ENCODE data around the gene CLEC3B.
"Not testable (repeated sequence)": the region's sequence is repeated elsewhere in the genome, so short reads cannot be mapped to it uniquely, and the experiment has no call there.

Gene CLEC3B

DNA sequence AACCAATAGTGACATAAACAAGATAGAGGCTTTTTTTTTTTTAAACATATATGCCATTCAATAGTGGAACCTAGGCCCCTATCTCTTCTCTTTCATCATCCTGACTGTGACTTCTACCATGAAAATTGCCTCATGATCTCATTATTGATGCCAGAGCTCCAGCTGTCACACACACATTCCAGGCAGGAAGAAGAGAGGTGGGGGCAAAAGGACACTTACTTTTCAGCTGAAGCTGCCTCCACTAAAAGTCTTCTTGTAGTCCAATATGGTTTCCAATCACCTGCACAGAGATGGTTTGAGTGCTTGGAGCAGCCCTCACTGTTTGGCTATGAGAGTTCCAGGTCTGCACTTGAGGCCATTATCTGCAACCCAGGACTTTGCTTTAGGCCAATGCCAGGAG, 45.0 kb downstream of the CLEC3B start:
- DNase-seq, result no peak

DNA sequence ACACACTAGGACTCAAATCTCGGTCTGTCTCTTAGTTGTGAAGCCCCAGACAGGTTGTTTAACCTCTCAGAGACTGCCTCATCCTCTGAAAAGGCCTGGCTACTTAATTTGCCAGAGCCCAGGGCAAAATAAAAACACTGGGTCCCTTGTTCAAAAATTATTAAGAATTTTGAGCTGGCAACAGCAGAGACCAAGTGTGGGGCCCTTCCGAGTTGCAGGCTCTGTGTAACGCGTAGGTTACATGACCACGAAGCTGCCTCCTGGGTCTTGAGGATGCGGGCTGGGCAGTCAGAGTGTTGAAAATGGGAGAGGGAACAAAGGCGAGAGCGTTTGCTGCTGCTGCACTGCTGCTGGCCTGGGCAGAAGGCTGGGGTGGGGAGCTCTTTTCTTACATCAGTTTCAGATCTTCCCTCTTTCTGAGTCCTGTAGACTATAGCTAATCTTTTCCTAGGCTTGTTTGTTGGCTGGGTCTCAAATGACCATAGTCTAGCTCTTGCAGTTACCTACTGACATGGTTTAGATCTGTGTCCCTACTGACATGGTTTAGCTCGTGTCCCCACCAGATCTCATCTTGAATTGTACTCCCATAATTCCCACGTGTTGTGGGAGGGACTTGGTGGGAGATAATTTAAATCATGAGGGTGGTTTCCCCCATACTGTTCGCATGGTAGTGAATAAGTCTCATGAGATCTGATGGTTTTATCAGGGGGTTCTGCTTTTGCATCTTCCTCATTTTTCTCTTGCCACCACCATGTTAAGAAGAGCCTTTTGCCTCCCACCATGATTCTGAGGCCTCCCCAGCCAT, 49.9 kb downstream of the CLEC3B start:
- no peak for DNase-seq

DNA sequence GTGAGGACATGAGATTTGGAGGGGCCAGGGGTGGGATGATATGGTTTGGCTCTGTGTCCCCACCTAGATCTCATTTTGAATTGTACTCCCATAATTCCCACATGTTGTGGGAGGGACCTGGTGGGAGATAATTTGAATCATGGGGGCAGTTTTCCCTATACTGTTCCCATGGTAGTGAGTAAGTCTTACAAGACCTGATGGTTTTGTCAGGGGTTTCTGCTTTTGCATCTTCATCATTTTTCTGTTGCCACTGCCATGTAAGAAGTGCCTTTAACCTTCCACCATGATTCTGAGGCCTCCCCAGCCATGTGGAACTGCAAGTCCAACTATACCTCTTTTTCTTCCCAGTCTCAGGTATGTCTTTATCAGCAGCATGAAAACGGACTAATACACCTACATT, 52.2 kb downstream of the CLEC3B start:
- DNase-seq, result not testable (repeated sequence)

DNA sequence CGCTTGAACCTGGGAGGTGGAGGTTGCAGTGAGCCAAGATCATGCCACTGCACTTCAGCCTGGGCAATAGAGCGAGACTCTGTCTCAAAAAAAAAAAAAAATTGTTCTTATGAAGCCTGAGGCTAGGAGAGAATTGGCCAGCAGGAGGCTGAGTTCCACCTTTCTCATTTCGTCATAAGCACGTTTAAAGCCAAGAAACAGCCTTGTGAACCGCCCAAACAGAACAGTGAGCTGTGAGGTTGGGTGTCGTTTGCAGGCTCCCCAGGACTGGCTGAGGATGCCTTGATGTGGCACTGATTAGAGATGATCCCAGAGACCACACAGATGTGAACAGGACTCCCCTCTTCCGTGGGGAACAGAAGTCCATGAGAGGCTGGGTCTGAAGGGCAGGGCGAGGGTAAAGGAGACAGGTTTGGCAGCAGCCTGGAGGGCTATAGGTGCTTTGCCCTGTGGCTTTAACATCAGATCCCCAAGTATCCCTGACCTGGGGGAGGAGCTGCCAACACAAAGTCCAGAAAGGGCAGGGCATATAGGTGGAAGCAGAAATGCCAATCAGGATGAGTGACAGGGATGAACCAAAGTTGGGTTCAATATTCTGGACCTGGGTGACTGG, 52.9 kb downstream of the CLEC3B start:
- DNase-seq, result no peak

DNA sequence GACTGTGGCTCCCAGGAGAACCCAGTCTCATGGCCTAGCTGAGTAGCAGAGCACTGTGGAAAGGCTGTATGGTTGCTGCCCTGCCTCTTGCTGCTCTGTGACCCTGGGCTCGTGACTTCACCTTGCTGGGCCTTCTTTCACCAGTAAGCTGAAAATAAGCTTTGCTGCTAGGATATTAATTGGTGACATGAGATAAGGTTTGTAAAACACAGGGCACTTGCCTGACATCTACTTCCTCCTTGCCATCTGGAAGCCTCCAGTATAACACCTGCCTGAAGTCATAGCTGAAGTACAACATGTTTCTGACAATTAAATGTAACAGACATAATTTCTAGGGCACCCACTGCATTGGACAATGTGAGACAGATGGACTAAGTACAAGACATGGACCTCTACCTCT, 53.6 kb downstream of the CLEC3B start:
- no peak for DNase-seq

DNA sequence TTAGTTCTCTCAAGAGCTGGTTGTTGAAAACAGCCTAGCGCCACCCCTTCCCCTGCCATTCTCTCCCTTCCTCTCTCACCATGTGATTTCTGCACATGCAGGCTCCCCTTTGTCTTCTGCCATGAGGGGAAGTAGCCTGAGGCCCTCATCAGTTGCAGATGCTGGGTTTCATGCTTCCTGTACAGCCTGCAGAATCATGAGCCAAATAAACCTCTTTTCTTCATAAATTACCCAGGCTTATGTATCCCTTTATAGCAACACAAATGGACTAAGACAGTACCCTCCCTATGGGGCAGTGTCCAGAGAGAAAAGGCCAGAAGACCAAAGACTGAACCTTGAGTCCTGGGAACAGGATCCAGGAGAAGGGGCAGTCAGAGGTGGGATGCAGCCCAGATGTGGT, 54.7 kb downstream of the CLEC3B start:
- no peak for DNase-seq

DNA sequence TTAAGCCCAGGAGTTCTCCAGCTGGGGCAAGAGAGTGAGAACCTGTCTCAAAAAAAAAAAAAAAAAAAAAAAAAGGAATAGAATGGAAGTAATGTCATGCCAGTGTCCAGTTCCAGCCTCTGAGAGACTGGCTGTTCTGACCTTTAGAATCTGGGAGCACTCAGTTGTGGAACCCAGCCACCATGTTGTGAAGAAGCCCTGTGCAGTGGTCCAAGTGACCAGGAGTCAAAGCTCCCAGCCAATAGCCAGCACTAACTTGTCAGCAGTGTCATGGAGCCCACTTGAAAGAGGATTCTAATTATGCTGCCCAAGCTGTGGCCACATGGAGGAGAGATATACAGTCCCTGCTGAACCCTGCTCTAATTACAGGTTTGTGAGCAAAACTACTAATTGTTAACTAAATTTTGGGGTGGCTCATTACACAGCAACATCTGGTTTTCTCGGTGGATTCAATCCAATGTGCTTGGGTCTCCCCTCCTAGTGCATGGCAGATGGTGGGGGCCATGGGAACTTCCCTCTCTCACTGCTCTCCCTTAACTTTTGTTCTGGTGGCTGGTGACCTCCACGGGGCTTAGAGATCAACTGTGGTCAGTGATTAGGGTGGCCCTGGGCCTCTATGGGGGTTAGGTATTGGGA, 55.5 kb downstream of the CLEC3B start:
- no peak for DNase-seq

DNA sequence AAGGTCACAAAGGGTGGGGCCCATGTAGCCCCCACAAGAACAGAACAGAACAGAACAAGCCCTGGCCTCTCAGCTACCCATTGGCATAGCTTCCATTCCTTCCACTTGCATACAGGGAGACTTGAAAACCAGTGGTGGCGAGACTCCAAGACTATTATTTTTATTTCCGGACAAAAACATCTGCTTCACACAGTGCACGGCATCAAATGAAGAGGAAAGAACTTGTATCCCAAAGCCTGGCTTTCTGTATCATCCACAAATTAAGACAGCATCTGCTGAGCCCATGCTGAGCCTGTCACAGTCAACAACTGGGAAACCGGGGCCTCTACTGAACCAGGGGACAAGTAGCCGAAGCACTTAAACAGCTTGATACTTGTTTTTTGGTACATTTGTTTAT, 56.0 kb downstream of the CLEC3B start:
- no peak for DNase-seq

DNA sequence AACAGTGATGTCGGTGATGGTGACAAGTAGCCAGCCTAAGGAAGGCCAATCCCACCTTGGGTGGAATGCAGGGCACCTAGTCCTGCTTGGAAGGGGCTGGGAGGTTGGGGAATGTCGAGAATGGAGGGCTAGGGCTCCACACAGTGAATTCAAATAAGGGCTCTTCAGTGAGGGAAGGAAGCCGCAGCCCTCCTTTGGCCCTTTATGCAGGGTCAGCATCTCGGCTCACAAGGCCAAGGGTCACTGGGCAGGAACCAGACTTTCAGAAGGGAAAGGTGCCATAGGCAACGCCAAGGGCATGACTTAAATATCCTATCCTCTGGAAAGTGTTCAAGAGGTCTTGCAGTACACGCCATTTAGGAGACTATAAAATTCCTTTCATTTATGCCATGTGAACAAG, 56.9 kb downstream of the CLEC3B start:
- no peak for DNase-seq

DNA sequence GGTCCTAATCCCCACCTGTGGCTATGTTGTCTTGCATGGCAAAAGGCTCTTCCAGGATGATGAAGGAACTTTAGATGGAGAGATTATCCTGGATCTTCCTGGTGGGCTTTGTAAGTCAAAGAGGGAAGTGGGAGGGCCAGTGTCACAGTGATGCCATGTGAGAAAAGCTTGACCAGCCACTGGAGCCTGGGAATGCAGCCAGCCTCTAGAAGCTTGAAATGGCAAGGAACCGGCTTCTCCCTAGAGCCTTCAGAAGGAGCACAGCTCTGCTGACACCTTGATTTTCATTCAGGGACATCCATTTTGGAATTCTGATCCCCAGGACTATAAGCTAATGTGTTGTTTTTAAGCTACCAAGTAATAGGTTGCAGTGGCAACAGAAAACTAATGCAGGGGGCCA, 58.3 kb downstream of the CLEC3B start:
- no peak for DNase-seq

DNA sequence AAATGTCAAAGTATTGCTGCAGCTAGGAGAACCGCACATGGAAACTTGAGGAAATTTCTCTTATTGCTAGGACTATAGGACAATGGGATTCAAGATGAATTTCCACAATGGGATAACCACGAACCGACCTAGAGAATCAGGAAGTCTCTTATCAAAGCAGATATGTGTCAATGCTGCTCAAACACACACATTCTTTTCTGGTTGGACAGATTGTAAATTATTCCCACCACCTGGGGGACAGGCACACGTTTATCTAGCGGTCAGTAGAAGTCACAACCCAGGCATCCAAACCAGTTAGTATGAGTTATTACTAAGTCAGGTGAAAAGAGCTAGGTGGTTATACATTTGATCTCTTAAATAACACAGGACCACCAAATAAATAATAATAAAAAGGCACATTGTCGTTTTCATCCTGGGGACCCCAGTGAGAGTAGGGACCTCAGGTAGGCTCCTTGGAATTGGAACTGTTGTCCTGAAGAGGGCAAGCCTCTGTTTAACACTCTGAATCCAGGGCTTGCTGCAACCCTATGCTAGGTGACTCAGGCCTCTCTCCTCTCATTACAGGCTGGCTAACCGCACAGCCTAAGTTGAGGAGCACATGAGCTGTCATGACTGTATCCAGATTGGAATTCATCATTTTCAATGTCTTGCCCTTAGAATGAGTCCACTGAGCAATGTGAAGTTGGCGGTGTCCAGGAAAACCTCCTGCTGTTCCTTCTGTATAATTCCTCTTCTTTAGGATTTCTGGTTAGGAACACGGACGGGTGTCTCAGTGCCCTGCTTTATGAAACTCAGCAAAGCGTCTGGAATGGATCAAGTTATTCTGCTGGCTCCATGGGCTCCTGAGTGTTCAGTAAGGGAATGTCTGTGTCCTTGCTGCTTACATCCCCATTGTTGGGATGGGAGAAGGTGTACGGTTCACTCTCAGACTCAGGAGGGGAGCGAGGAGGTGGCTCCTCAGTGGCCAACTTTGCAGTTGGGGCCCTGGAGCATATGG, 59.0 kb downstream of the CLEC3B start:
- DNase-seq, result no peak

Data from NCI-H187 (cell line).